NCI-H345 treated with DMSO at 0.1 percent for 48 hours (cell line): Measurements from ENCODE around the gene BBOX1.
"Not testable (repeated sequence)": the region's sequence is repeated elsewhere in the genome, so short reads cannot be mapped to it uniquely, and the experiment has no call there.

ENCODE experiments used
- DNase-seq: peaks from one replicate; lab custom pipeline; 2025; ENCODE audit not compliant: unreplicated experiment; lab: John Stamatoyannopoulos, UW

The BBOX1 gene

DNA sequence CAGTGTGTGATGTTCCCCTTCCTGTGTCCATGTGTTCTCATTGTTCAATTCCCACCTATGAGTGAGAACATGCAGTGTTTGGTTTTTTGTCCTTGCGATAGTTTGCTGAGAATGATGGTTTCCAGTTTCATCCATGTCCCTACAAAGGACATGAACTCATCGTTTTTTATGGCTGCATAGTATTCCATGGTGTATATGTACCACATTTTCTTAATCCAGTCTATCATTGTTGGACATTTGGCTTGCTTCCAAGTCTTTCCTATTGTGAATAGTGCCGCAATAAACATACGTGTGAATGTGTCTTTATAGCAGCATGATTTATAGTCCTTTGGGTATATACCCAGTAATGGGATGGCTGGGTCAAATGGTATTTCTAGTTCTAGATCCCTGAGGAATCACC lies 134.9 kb downstream of the BBOX1 start:
- DNase-seq: not testable (repeated sequence)
